ENCODE measurements around the gene ELOVL5.

GRCh38 chr6:53306819-53307347 lies 41.9 kb downstream of the ELOVL5 start:
- TF ChIP-seq CTCF (IDR thresholded peaks at IDR 0.05) = no peak
- no peak for TF ChIP-seq EZH2phosphoT487 (IDR thresholded peaks at IDR 0.05)

Data from neural progenitor cell (in vitro differentiated cells).